GM21447 (cell line): ENCODE measurements around the gene MATCAP1.

Source experiments
- ATAC-seq: cut with Tn5 transposase; IDR thresholded peaks from one replicate; pipeline ENCODE4 v1.9.1; 2021; ENCODE audit not compliant: unreplicated experiment

MATCAP1 gene

DNA sequence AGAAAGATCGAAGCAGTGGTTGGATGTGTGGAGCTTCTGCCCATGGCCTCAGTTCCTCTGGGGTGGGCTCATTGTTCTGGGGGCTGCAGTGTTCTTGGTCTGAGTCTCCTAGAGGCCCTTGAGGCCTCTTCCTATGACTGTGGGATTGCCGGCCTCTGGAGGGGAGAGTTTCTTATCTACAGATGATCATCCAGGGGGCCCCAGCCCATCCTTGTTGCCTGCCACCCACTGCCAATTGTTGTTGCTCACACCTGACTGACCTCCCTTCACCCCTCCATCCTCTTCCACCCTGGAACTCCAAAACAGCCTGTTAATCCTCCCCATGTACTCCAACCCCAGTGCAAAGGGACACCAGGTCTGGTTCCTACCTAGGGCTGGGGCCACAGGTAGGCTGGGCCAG, 38.8 kb downstream of the MATCAP1 start:
- no peak for ATAC-seq

DNA sequence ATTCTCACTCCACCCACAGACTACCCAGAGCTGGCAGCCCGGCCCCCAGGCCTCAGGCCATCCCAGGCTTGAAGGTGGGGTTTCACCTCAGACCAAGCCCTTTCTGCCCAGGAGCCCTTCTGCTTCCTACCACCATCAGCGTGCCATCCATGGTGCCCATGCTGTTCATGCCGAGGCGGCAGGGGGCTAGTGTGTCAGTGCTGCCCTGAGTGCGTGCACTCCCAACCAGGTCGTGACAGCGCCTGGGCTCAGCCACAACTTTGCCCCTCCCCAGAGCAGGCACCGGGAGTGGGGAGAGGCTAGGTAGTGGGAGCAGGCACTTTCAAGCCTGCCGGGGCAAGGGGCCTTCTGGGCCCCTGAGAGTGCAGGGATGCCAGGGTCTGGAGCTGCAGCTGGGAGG, 41.4 kb downstream of the MATCAP1 start:
- no peak for ATAC-seq

DNA sequence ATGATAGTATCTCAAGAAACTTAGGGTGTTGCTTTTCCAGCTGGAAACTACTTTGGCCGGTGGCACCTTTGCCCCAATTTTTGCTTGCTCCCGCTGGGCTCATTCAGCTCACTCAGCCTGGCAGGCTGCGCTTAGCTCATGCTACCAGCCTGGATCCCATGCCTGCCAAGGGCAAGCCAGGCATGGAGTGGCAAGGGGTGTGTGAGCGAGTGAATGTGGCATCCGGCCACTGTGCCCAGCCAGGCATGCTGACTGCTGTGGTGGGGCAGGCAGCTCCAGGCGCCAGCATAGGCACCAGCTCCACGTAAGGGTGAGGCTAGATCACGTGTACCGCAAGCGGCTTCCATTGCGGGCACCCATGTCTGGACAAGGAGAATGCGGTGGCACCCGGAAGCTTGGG, 42.4 kb downstream of the MATCAP1 start:
- ATAC-seq: no peak

- ATAC-seq: no peak
These were observed 46.2 kb downstream of the MATCAP1 start for GRCh38 chr16:67137605-67138004.

DNA sequence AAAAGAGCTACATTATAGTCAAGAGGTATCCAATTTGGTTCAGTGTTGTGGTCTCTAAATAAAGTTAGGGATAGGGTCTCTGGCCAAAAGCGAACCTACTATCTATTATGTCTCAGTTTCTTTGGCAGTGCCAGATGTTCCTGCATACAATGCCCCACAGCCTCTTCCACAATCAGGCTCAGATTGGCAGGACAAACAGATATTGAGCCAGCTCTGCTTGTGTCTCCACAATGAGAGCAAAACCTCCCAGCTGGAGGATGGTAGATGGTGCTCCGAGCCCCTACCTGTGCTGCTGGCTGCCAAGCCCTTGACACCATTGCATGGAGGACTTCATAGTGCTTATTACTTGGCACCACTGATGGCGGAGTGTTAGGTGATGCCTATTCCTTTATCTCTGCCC, 54.3 kb downstream of the MATCAP1 start:
- ATAC-seq: no peak

GRCh38 chr16:67128887-67129286, 54.9 kb downstream of the MATCAP1 start:
- ATAC-seq: no peak

DNA sequence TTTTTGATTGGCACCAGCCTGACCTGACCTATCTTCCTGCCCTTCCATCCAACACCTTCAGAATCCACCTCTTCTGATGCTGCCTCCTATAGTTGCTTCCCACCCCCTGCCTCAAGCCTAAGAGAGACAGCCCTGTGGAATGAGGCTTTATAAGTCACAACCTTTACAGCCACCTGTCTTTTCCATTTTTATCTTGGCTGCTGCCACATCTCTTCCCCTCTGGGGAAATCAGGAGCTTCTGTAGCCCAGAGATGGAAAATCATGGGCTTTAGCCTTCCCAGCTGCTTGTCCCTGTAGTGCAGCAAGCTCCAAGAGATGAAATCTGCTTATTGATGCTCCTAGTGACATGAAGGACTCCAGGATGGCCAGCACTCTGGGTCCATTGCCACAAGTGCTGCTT, 55.3 kb downstream of the MATCAP1 start:
- ATAC-seq: no peak
